Tibial artery (tissue), 4 donors: ENCODE measurements around the gene CD44.

Source experiments
- DNase-seq, 2 donors: peaks; one replicate each; pipeline ENCODE4 v3.0.0-alpha.2; 2019
- H3K27ac ChIP-seq, 2 donors: fragments of 200-600 bp; sonication (generic) in 1 of 2; 1 replicate in 1 of 2; 2 replicates in 1 of 2; pipeline ENCODE4 v1.5.1; 2018 to 2019; ENCODE audit warnings: mild to moderate bottlenecking in 1 of 2
- H3K27me3 ChIP-seq, 2 donors: fragments of 200-600 bp; sonication (generic) in 1 of 2; one replicate each; pipeline versions ENCODE4 v1.5.1 to v1.6.0; 2016 to 2019
- H3K36me3 ChIP-seq, 3 donors: fragments of 200-600 bp; sonication (generic) in 2 of 3; one replicate each; pipeline ENCODE4 v1.5.1; 2016 to 2019; ENCODE audit warnings: mild to moderate bottlenecking in 2 of 3
- H3K4me1 ChIP-seq, 4 donors: fragments of 200-600 bp; sonication (generic) in 2 of 4; 1 replicate in 3 of 4; 2 replicates in 1 of 4; pipeline ENCODE4 v1.5.1; 2016 to 2019
- H3K4me3 ChIP-seq, 2 donors: fragments of 200-600 bp; sonication (generic) in 1 of 2; 1 replicate in 1 of 2; 2 replicates in 1 of 2; pipeline ENCODE4 v1.5.1; 2018 to 2019; ENCODE audit warnings: mild to moderate bottlenecking in 2 of 2
- H3K9me3 ChIP-seq, 3 donors: fragments of 200-600 bp; sonication (generic) in 1 of 3; one replicate each; pipeline ENCODE4 v1.5.1; 2016 to 2019
- CTCF ChIP-seq, 2 experiments: fragments of 200-600 bp in 1 of 2; fragments of 450-650 bp in 1 of 2; IDR thresholded peaks; one replicate each; pipeline ENCODE4 v1.5.1; 2017 to 2019; ENCODE audit warnings: antibody characterized with exemption in 2 of 2, mild to moderate bottlenecking in 1 of 2, moderate library complexity in 1 of 2
- intact Hi-C: fragments of 100-400 bp; cut with DNase I; formaldehyde crosslinking; loops from one replicate; pipeline ENCODE4 v1.15.0; 2023; ENCODE audit warnings: low total_unique reads

The CD44 gene

DNA sequence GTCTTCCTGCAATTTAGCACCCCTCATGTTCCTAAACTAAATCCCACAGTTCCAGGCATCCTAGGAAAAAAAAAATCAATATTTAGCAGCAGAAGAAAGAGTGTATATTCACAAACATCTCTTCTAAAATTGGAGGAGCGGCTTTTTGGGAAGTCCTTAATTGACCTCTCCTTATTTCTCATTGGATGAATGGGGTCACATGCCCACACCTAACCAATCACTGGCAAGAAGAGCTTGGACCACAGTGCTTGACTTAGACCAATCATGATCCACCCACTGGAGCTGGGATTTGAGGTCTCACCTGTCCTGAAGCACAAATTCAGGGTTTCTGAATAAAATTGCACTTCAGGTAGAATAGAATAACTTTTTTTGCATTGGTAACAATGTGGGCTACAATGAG lies 16.0 kb downstream of the CD44 start:
- intact Hi-C loops, result loop anchor here (10.0 kb wide), 1 partner anchor 140 kb away; no protein-coding TSS in a partner anchor
- H3K36me3 ChIP-seq, result no peaks in the 10 kb centered on the region
- H3K27ac ChIP-seq, result no peak overlapping the region
- no peak for DNase-seq
- no peak overlapping the region for H3K4me3 ChIP-seq
- peaks cover 0 to 79% (median 35%) of the 10 kb centered on the region in 4 donors for H3K4me1 ChIP-seq
- no peaks in the 10 kb centered on the region for H3K9me3 ChIP-seq
- H3K27me3 ChIP-seq, result no peaks in the 10 kb centered on the region
- TF ChIP-seq CTCF (IDR thresholded peaks at IDR 0.05), result no peak

GRCh38 chr11:35155677-35156076 lies 16.7 kb downstream of the CD44 start:
- no peaks in the 10 kb centered on the region for H3K27me3 ChIP-seq
- TF ChIP-seq CTCF (IDR thresholded peaks at IDR 0.05), result no peak
- intact Hi-C loops, result loop anchor here (10.0 kb wide), 1 partner anchor 139 kb away; no protein-coding TSS in a partner anchor
- H3K4me1 ChIP-seq, result peaks cover 0 to 84% (median 34%) of the 10 kb centered on the region in 4 donors
- no peaks in the 10 kb centered on the region for H3K9me3 ChIP-seq
- no peaks in the 10 kb centered on the region for H3K36me3 ChIP-seq
- H3K4me3 ChIP-seq, result no peak overlapping the region
- H3K27ac ChIP-seq, result no peak overlapping the region
- no peak for DNase-seq

DNA sequence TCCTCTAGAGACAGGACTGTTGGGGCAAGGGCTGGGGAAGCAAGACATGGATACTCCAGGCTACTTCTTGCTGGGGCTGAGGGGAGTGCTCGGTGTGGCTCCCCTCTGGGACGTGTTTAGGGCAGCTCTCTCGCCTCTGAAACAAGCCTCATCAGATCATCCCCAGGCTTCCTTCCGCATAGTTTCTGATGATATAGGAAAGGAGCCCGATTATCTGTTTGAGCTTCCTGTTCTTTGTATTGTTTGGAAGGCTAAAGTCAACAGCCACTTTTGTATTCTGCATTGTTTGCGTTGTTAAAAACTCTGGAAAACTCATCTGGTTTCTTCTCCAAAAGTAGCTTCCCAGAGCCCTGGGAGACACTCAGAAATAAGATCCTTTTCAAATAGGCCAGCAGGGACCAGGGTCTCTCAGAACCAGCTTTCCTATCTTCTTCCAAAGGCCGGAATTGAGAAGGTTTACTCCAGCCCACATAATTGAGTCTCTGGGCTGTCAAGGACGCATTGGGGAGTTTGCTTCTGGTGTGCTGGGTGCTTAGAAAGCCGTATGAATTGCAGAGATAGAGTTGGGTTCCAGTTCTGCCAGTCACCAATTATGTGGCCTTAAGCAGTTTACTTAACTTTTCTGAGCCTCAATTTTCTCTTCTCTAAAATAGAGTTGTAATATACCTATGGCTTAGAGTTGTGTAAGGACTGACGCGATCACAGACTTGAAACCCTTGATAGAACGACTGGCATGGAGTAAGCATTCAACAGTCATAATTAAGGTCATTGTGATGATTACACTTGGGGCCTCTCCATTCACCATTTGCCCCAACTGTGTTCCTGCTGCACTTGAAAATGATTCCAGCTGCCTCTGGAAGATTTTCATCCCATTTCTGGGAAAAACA lies 19.1 kb downstream of the CD44 start:
- peaks cover 0 to 85% (median 43%) of the 10 kb centered on the region in 4 donors for H3K4me1 ChIP-seq
- intact Hi-C loops, result loop anchor here (10.0 kb wide), 1 partner anchor 137 kb away; no protein-coding TSS in a partner anchor
- no peaks in the 10 kb centered on the region for H3K36me3 ChIP-seq
- no peaks in the 10 kb centered on the region for H3K9me3 ChIP-seq
- H3K27me3 ChIP-seq, result no peaks in the 10 kb centered on the region
- TF ChIP-seq CTCF (IDR thresholded peaks at IDR 0.05), result no peak
- peak overlapping the region; percentile 38 to 45 for H3K27ac ChIP-seq
- H3K4me3 ChIP-seq, result no peak overlapping the region
- DNase-seq, result no peak

DNA sequence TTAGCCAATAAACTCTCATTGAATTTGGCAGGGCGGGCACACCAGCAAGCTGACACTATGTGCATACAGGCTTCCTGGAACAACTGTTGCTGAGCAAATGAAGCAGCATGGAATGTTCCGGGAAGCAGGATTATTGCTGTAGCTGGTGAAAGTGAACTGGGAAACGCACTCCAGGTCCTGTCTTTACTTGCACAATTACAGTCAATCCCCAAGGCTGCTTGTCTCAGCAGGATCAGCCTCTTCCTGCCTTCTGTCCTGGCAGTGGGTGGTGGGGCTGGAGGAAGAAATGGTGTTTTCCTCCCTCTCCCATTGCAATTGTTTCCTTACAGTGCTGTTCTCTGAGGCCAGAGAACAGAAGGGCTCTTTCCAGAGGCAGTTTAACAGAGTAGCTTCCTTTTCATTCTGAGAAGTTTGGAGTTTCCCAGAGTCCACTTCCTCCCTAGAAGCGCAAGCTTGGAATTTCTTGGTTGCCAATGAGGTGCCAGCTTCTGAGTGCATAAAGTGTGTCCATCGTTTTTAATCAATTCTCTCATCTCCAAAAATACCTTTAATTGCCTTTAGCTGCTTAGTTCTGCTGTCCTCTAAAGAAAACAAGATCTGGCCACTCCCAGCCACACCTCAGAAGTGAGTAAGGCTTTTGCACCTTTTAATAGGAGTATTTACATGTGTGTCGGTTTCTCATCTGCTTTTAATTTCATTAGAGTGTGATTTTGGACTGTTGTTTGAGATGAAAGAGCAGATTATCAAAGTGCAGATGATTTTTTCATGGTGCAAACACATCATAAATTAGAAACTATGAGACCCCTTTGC lies 19.9 kb downstream of the CD44 start:
- intact Hi-C loops, result loop anchor here (10.0 kb wide), 1 partner anchor 136 kb away; no protein-coding TSS in a partner anchor
- DNase-seq, result peak in 1 of 2 donors; percentile 72
- Histone ChIP-seq H3K4me1 (peaks cover 0 to 85% (median 52%) of the 10 kb centered on the region in 4 donors), H3K4me3 (no peak overlapping the region), H3K27me3 (no peaks in the 10 kb centered on the region), H3K27ac (peak overlapping the region; percentile 38 to 45), H3K36me3 (no peaks in the 10 kb centered on the region), H3K9me3 (no peaks in the 10 kb centered on the region)
- TF ChIP-seq CTCF (IDR thresholded peaks at IDR 0.05), result no peak

GRCh38 chr11:35160246-35160824 lies 21.4 kb downstream of the CD44 start:
- Histone ChIP-seq H3K36me3 (no peaks in the 10 kb centered on the region), H3K4me1 (peaks cover 0 to 95% (median 59%) of the 10 kb centered on the region in 4 donors), H3K4me3 (no peak overlapping the region), H3K27me3 (no peaks in the 10 kb centered on the region), H3K27ac (peak overlapping the region in 1 of 2 donors; percentile 10), H3K9me3 (no peaks in the 10 kb centered on the region)
- intact Hi-C loops, result no loop called here
- no peak for DNase-seq
- TF ChIP-seq CTCF (IDR thresholded peaks at IDR 0.05), result no peak
